HS-5 (cell line): ENCODE results near the gene LCAT.
"Not testable (repeated sequence)": the region's sequence is repeated elsewhere in the genome, so short reads cannot be mapped to it uniquely, and the experiment has no call there.

ENCODE experiments used
- DNase-seq: peaks from one replicate; pipeline ENCODE4 v3.0.0-alpha.2; 2012; ENCODE audit warnings: low read depth

Gene LCAT

DNA sequence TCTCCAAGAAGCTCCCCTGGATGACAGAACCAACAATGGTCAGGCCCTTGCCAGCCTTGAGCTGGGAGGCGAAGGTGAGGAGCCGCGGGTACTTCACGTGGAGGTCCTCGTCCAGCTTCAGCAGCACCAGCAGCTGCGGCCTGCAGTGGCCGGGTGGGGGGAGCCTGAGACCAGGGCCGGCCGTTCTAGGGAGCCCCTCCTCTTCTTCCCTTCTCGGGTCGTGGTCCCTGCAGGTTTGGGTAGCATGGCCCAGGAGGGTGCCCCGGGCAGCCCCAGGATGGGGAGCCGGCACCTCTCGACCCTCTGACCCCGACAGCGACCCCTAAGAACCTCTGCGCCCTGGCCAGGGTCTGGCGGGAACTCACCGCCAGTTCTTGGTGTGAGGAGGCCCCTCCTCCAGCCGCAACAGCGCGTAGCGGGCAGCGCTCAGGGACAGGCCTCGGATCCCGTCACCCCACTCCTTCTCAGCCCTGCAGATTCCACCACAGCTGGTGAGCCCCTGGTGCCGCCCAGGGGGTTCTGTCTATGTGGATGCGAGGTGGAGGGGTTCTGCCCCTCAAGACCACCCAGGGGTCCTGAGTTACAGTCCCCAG lies 3.1 kb upstream of the LCAT start:
- no peak for DNase-seq

DNA sequence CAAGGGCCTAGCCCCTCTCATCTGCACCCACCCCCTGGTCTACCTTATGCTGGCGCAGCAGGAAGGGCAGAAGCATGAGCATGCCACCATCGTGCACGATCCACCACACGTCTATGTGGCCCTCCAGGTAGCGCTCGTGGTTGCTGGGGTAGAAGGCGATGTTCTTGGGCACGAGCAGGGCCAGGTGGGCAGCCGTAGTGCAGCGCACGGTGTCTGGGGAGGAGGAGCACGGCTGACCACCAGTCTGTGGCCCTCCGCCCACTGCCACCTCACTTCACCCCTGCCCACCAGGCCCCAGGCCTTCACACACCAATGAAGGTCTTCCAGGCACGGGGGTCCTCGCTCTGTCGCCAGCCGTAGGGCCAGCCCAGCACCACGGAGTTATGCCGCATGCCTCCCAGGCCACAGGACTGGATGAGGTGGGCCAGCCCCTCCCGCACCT lies 2.2 kb upstream of the LCAT start:
- no peak for DNase-seq

DNA sequence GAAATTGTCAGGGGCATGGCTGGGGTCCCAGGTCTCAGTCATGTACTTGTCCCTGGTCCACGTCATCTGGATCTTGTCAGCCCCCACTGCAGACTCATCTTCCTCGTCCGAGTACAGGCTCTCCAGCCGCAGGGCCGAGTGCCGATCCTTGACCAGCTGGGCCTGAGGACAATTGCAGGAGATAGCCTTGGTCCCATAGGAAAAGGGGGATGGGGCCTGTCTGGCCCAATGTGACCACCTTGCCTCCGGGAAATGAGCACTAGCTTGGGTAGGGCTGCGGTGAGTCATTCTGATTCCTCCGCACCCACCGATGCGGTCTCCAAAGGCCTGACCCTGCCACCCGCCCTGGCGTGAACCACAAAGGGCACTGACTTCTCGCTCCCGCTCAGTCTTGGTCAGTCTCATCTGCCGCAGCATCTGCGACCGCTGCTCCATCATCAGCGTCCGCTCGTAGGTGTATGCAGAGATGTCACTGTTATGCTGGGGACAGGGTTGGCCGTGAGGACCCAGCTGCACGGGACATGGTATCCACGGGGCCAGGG lies 1.5 kb upstream of the LCAT start:
- DNase-seq = no peak

DNA sequence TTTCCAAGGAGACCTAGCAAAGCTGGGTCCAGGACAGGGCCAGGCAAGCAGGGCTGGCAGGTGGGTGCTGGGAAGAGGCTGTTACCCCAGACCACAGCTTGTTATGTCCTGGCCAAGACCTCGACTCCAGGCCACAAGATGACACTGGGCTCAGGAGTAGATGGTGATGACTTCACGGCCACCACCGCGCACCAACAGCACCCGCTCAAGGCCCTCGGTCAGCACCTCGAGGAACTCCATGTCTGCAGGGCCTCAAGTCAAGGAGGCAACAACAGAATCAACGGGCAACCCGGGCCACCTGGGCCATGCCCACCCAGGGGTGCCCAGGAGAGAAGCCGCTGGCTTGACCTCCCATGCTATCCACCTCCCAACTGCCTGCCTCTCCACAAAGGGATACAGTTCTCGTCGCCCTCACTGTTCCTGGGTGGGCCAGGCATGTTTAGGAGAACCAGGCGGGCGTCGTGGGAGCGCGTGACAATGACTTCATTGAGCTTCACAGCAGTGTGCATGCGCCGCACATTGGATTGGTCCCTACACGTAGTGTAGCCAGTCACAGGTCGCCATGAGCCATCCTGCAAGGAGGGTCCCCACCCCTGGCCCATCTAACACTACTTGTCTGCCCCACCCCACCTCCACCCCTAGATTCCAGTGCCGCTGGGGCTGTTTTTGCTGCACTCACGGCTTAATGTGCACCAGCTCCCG lies 921 bp upstream of the LCAT start:
- DNase-seq = no peak

DNA sequence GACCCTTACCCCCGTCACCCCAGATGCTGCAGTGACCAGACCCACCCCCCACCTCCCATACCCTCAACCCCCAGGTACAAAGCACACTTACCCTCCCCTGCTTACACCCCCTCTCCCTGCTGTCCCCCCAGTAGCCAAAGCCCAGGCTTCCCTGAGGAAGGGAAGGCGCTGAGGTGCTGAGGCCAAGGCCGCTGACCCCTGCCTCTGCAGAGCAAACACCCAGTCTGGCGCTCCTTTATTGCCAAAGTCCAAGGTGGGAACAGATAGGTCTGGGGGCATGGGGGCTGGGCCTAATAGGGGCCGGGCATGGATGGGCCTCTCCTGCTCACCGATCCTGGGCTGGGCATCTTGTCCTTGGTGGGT lies 683 bp downstream of the LCAT start:
- DNase-seq = no peak

DNA sequence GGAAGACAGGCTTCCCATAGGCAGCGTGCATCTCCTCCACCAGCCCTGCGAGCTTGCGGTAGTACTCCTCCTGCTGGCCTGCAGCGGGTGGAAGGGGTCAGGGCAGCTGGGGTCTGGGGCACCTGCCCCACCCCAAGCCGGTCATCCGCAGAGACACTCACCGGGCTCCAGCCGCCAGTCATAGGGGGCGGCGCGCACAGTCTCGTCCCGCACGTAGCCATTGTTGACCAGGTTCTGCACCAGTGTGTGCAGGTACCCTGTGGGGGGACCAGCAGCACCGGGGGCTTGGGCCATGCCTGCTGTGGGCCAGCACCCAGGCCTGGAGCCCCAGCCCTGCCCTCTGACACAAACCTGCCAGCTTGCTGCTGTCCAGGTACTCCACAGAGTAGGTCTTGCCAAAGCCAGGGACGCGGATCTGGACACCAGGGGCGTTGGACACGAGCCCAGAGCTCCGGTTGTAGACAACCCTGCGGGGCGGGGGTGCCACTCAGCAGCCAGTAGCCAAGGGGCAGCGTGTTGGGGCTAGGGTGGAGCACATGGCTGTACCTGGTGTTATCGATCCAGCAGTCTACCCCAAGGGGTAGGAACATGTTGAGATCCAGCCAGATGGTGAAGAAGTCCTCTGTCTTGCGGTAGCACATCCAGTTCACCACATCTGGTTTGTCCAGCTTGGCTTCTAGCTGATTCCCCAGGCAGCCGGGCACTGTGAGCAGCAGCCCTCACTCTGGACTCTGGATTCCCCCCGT lies 1.2 kb downstream of the LCAT start:
- no peak for DNase-seq

DNA sequence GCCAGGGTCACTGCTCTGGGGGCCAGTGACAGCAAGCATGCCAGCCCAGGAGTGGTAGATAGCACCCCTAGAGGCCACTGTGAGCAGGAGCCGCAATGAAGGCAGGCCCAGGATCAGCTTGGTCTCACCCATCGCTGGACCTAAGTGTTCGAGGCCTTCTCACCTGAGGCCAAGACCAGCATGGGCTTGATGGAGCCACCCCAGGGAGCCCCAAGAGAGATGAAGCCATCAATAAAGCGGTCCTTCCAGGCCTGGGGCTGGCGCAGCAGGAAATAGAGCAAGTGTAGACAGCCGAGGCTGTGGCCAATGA lies 1.8 kb downstream of the LCAT start:
- no peak for DNase-seq

DNA sequence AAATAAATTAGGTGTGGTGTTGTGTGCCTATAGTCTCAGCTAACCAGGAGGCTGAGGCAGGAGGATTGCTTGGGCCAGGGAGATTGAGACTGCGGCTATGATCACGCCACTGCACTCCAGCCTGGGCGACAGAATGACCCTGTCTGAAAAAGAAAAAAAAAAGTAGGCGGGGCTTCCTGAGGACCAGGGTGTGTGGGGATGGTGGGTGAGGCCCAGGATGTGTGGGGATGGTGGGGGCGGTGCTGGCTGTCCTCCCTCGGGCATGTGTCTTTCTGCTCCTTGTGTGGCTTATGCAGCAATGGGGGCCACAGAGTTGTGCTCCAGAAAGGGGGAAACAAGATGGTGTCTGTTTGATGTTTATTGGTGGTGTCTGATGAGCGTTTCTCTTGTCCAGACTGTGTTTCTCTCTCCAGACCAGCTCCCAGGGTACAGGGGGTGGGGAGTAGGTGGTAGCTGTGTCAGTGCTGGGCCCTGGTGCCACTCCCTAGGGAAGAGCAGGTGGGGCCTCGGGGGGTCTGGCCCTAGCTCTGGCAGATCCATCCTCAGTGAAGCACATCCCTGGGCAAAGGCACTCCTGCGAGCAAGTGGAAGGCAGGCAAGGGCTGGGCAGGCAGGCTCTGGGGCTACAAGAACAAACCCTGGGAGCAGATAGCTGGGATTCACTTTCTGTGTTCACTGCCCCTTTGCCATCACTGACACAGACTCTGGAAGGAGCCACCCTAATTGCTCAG lies 2.3 kb downstream of the LCAT start:
- DNase-seq = no peak

DNA sequence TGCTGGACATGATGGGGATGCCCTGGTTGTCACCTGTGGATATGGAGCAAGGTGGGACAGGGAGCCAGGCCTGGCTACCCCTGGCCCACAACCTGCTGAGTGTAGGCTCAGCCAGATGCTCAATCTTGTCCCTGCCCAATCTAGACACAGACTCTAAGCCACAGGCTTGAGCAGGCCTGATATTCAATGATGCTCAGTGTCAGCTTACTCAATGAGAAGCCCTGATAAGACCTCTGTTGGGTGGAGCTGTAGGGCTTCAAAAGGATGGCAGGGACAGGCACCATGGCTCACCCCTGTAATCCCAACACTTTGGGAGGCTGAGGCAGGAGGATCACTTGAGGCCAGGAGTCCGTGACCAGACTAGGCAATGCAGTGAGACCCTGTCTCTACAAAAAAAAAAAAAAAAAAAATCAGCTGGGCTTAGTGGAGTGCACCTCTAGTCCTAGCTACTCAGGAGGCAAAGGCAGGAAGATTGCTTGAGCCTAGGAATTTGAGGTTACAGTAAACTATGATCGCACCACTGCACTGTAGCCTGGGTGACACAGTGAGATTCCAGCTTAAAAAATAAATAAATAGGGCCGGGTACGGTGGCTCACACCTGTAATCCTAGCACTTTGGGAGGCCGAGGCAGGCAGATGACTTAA lies 3.4 kb downstream of the LCAT start:
- no peak for DNase-seq

DNA sequence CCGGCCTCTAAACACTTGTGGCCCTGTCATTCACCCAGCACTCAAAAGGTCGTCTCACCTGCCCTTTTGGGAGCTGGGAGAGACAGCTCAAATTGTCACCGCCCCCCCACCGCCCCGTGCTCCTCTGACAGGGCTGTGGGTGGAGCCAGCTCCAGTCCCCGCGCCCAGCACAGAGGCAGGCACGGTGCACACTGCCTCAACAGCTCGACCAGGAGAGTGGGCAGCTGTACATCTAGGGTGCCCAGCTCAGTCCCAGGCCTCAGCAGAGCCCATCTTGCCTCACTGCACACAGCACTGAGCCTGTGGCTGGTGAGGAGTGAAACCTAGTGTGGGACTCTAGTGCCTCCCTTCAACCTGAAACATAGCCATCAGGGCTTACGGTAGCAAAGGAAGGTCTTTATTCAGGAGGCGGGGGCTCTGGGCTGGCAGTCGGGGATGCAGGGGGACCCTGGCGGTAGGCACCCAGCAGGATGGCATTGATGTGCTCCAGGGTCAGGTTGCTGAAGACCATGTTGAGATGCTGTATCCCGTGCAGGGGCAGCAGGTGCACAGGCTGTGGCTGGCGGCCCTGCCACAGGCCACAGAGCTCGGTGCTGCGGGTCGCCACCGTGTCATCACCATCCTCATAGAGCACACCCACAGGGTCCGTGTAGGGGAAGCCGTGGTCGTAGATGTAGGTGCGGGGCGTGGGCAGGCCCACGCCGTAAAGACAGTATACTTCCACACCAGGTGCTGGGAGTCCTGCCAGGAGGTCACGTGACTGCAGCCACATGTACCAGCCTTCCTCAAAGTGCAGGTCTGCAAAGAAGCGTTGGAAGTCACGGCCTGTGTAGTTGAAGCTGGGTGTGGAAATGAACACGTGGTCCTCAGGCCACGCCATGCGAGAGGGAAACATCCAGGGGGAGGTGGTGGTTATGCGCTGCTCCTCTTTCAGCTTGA lies 4.1 kb downstream of the LCAT start:
- no peak for DNase-seq

DNA sequence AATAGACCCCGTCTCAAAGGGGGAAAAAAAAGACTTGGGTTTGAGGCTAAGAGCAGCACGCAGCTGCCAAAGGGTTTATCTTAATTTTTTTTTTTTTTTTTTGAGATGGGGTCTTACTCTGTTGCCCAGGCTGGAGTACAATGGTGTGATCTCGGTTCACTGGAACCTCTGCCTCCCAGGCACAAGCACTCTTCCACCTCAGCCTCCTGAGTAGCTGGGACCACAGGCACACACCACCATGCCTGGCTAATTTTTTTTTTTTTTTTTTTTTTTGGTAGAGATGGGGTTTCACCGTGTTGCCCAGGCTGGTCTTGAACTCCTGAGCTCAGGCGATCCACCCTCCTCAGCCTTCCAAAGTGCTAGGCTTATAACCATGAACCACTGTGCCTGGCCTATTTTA lies 6.2 kb downstream of the LCAT start:
- DNase-seq = not testable (repeated sequence)

DNA sequence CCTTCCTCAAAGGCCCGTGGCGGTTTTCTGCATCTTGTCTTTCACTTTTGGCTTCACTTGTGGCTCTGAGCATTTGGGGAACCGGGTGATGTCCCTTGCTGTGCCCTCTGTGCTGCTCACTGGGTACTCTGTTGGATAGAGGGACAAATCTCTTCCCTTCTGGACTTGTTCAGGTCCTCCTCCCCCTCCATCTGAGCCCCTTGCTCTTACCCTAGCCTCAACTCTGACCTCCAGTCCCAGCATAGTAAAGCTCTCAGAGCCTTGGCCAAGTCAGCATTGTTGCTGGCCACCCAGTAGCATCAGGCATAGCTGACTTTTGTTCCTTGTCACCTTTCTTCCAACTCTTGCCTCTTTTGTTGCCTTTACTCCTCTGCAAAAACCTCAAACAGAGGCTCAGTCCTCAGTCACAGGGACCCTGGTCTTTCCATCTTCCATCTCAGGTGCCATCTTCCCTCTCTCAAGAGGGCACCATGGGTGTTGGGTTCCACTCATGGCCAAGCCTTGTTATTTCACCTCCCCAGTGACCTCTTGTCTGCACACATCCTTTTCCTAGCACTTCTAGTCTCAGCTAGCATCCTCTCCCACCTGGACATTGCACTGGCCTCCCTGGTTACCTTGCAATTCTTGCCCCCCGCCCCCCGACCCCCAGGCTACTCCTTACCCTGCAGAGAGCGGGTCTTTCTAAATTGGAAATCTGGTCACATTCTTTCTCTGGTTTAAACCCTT lies 6.9 kb downstream of the LCAT start:
- DNase-seq = no peak

DNA sequence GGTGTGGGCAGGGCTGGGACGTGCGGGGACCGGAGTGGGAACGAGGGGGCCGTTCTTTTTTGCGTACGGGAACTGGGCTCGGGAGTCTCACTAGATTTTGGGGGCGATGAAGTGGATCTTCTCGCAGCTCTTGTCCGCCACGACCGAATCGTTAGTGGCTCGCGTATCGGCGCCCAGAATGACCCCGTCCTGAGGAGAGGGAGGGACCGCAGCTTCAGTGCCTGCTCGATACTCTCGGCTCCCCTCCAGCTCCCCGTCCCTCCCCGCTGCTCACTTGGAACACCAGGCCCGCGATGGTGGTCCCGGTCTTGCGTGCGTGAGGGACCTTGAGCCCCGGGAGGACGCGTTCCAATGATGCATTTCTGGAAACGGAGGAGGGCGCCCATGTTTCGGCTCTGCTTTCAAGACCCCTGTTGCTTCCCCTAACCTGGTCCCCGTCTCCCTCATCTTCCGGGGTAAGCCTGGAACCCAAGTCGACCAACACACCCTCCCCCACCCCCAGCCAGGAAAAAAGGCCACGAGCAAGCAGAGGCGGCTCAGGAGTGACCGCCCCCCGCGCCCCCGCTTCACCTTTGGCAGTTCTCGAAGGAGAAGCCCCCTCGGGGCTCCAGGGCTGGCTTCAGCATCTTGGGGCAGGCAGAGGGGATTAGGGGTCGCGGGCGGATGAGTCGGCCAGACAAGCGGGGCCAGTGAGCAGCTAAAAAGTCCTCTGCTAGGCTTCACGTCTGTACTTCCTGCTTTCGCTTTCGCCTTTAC lies 7.6 kb downstream of the LCAT start, which contains the start of gene PSMB10:
Gene PSMB10, minus strand, starts transcription at position 727 of the 756 bp plus-strand sequence. Its CDS starts 101 bp downstream, at position 626.
- DNase-seq = no peak

DNA sequence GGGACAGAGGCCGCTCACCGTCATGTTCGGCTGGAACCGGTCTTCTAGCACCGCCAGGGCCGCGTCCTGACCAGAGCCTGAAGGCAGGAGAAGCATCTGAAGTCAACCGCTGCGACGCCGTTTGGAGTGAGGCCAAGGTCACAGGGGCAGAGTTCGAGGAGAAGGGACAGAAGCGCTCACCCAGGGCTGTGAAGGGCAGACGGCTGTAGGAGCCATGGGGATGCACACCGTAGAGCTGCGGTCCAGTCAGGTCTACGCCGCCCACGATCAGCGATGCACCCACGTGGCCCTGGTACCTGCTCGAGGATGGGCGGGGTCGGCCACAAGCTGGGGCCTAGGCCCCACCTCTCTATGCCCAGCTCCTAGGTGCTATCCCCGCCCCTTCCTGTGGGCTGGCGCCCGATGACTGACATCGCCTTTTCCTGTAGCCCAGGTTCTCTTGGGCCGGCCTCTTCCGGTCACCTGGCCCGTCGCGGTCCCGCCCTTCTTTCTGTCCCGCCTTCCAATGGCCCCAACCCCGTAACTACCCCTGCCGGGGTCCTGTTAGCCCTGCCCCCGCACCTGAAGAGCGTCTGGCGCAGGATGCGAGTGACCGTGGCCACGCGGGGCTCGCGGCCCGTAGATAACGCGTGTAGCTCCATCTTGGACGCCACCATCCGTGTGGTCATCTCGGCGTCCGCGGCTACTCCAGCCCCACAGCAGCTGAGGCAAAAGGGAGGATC lies 8.4 kb downstream of the LCAT start:
- DNase-seq = peak; percentile 86

DNA sequence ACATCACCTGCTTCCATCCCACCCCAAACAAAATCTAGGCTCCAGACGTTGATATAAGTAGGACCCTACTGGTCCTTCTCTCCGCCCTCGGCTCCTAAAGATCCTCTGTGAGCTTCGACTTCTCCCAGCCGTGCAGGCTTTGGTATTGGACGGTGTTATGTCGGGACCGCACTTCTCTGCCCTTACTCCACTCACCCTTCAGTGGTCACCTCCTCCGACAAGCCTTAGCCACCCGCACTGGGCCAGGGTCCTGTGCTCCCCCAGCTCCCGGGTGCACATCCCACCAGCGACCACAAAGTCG lies 8.9 kb downstream of the LCAT start:
- DNase-seq = no peak

DNA sequence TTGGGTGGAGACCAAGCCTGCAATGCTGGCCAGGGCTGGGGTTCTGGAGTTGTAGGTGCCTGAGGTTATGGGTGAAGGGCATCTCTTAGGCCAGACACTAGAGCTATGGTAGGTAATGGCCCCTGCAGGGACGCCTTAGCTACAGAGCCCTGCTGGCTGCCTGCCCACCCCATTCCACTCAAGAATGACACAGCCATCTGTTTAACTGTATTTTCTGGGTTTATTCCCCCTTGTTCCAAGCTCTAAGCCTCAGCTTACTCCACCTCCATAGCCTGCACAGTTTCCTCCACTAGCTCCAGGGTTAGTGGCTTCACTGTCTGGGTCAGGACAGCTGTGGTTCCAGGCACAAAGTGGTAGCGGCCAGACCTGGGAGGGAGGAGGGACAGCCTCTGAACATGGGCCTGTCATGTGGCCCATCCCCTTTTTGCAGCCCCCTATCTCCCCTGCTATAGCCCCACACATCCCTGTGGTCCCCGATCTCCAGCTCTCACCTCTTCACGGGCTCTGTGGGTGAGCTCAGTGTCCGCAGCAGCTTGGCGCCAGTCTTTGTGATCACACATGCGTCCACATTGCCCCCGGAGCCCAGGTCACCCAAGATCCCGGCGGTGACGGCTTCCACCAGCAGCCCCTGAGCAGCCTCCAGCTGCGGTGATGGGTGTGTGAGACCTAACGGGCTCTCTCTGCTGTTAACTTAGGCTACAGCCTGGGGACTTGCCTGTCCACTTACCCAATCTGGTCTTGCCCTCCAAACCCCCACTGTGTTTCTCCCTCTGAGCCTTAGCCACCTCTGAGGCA lies 9.4 kb downstream of the LCAT start:
- DNase-seq = no peak

DNA sequence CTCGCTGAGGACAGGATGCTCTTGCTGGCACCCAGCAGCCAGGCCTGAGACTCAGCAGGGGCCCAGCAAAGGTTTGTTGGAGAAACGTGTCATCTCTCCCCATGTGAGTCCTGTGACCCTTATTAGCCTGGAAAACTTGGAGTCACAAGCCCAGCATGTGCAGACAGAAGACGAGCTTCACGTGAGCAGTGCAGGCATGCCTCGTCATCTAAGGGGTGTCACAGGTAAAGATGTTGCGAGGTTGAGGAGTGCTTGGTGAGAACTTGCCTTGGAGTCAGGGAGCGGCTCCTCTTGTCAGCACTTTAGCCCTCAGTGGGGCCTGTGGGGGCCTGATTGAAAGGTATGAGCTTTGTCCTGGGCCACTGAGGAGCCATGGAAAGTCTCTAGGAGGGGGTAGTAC lies 10.1 kb downstream of the LCAT start:
- no peak for DNase-seq

DNA sequence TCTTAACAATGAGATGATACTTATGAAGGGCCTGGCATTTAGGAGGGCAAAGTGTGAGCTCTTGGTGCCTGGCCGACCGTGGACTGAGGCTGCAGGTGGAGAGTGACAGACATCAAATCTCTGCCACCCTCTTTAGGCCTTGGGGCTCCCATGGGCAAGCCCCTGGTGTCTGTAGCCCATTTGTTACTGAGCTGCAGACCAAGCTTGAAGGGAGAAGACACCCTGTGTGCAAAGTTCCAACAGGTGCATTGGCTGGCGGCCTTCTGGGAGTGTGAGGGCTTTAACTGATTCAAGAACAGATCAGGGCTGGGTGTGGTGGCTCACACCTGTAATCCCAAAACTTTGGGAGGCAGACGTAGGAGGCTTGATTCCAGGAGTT lies 11.5 kb downstream of the LCAT start:
- no peak for DNase-seq
